Esophagus muscularis mucosa (tissue), 4 donors: ENCODE measurements around the gene COL4A6. TPM values are rescaled to one million over a fixed set of nuclear protein-coding genes. Genes with fewer than 3 reads are reported as not detected.

Experiments
- DNase-seq: peaks from one replicate; pipeline ENCODE4 v3.0.0-alpha.2; 2017; ENCODE audit errors: extremely low spot score
- H3K27ac ChIP-seq, 4 donors: fragments of 200-600 bp; sonication (generic); replicated peaks in 1 of 4; 1 replicate in 3 of 4; 2 replicates in 1 of 4; pipeline ENCODE4 v1.5.1; 2016 to 2019; ENCODE audit warnings: mild to moderate bottlenecking in 1 of 4
- H3K27me3 ChIP-seq, 4 donors: fragments of 200-600 bp; sonication (generic); one replicate each; pipeline versions ENCODE4 v1.5.1 to v1.6.0; 2016 to 2019
- H3K36me3 ChIP-seq, 4 donors: fragments of 200-600 bp; sonication (generic); one replicate each; pipeline ENCODE4 v1.5.1; 2016 to 2019
- H3K4me1 ChIP-seq, 4 donors: fragments of 200-600 bp; sonication (generic); one replicate each; pipeline ENCODE4 v1.5.1; 2016 to 2019
- H3K4me3 ChIP-seq, 4 donors: fragments of 200-600 bp; sonication (generic); 1 replicate in 2 of 4; 2 replicates in 2 of 4; pipeline ENCODE4 v1.5.1; 2016 to 2019; ENCODE audit warnings: mild to moderate bottlenecking in 4 of 4, moderate library complexity in 1 of 4
- H3K9me3 ChIP-seq, 4 donors: fragments of 200-600 bp; sonication (generic); 1 replicate in 3 of 4; 2 replicates in 1 of 4; pipeline ENCODE4 v1.5.1; 2016 to 2019
- CTCF ChIP-seq, 3 experiments: fragments of 200-600 bp in 2 of 3; fragments of 450-650 bp in 1 of 3; sonication (generic) in 2 of 3; IDR thresholded peaks; one replicate each; pipeline ENCODE4 v1.5.1; 2017 to 2019; ENCODE audit warnings: antibody characterized with exemption in 3 of 3, mild to moderate bottlenecking in 2 of 3, moderate library complexity in 1 of 3
- EP300 ChIP-seq: sonication (generic); formaldehyde crosslinking; IDR thresholded peaks from one replicate; pipeline ENCODE4 v1.6.1; 2017; ENCODE audit warnings: antibody characterized with exemption
- POLR2A ChIP-seq: fragments of 450-650 bp; IDR thresholded peaks from one replicate; pipeline ENCODE4 v1.6.1; 2017; ENCODE audit warnings: antibody characterized with exemption, moderate library complexity, mild to moderate bottlenecking, low read depth
- POLR2AphosphoS5 ChIP-seq, 2 donors: sonication (generic); formaldehyde crosslinking; IDR thresholded peaks; one replicate each; pipeline ENCODE4 v1.6.1; 2017; ENCODE audit warnings: antibody characterized with exemption in 2 of 2
- WGBS: methylation state at CpG from one replicate; pipeline ENCODE4 v1.1.5; 2018; 5-methylcytosine and 5-hydroxymethylcytosine counted together
- intact Hi-C: fragments of 100-400 bp; cut with DNase I; formaldehyde crosslinking; loops from one replicate; pipeline ENCODE4 v1.15.1; 2023
- total RNA-seq, 4 donors: library from RNA; depleted of rRNA; stranded (reverse); fragments of >200 nt; gene quantifications; one replicate each; pipeline versions ENCODE4 v1.1.0 to v1.2.1, GENCODE V29; 2016

Gene COL4A6
- total RNA-seq, 4 donors from 2014 or later = 126 to 192 (median 164) TPM

DNA sequence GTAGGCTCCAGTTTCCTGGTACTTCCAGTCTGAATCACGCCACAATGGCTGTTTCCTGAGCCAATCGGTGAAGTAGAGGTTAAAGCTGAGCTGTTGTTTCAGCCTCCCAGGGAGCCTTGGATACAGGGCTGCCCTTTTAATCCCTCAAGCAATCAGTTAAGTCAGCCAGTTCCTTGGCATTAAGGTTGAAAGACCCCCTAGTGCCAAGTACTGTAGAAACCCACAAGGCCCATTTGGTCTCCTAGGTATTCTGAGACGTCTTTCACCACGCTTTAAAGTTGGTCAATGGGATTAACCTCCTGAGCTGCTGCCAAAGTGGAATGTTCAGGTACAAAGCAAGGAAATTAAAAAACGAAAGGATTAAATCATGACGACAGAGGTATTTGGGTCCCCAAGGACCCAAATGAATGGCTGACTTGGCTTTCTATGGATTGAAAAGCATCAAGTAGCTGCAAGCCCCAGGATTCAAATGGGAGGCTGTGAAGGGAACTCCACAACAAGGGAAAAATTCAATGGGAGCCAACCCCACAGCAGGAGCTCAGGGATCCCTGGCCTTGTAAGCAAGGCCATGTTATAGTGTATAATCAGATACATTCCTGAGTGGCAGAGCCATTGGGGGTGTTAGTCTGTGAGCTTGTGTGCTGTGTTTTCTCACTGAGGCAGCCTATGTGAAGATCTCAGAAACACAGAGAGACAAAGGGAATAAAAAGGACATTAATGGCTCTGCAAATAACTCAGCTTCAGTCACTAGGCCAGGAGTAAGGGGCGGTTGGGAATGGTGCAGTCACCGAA is 260.7 kb downstream of the COL4A6 start:
- Histone ChIP-seq H3K27ac (no peak overlapping the region), H3K36me3 (peaks cover 0 to 28% (median 10%) of the 10 kb centered on the region in 4 donors), H3K4me1 (peaks cover 0 to 4% (median 0%) of the 10 kb centered on the region in 4 donors), H3K27me3 (no peaks in the 10 kb centered on the region), H3K9me3 (no peaks in the 10 kb centered on the region), H3K4me3 (no peak overlapping the region)
- DNase-seq = no peak
- intact Hi-C loops = no loop called here
- TF ChIP-seq CTCF (IDR thresholded peaks at IDR 0.05) = no peak
- 64% methylated on average over 8 of the region's 8 CpGs for WGBS

GRCh38 chrX:108173874-108174273 is 264.3 kb downstream of the COL4A6 start:
- Histone ChIP-seq H3K4me1 (peaks cover 0 to 4% (median 0%) of the 10 kb centered on the region in 4 donors), H3K27me3 (no peaks in the 10 kb centered on the region), H3K27ac (no peak overlapping the region), H3K36me3 (peaks cover 0 to 47% (median 13%) of the 10 kb centered on the region in 4 donors), H3K4me3 (no peak overlapping the region), H3K9me3 (no peaks in the 10 kb centered on the region)
- TF ChIP-seq POLR2AphosphoS5 (IDR thresholded peaks at IDR 0.05) (no peak), POLR2A (no peak), EP300 (no peak), CTCF (IDR thresholded peaks at IDR 0.05) (no peak)
- no peak for DNase-seq
- WGBS = 40% methylated on average over 3 of the region's 3 CpGs
- intact Hi-C loops = no loop called here

DNA sequence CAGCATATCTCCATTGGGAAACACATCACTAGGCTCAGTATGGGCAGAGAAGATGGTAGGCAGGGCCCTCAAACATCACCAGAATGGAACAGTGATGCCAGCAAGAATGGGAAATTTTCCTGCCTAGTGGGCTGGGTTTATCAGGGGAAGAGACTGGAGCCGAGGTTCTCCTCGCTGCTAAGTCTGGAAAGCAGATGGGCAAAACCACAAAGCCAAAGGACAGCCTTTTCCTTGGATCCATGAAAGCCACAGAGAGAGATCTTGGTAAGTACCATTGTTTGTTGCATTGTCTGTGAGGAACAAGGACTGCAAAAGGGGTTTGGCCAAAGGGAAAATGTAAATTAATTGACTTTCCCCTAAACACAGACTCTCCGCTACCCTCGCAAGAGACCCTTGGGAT is 266.6 kb downstream of the COL4A6 start:
- Histone ChIP-seq H3K27me3 (no peaks in the 10 kb centered on the region), H3K4me1 (no peaks in the 10 kb centered on the region), H3K36me3 (peaks cover 0 to 46% (median 12%) of the 10 kb centered on the region in 4 donors), H3K4me3 (no peak overlapping the region), H3K9me3 (no peaks in the 10 kb centered on the region), H3K27ac (no peak overlapping the region)
- WGBS = 91% methylated on average over 4 of the region's 4 CpGs
- intact Hi-C loops = no loop called here
- TF ChIP-seq CTCF (IDR thresholded peaks at IDR 0.05) (no peak), POLR2A (no peak), EP300 (no peak)
- no peak for DNase-seq

- Histone ChIP-seq H3K27me3 (no peaks in the 10 kb centered on the region), H3K4me3 (no peak overlapping the region), H3K36me3 (peaks cover 0 to 44% (median 8%) of the 10 kb centered on the region in 4 donors), H3K4me1 (no peaks in the 10 kb centered on the region), H3K27ac (no peak overlapping the region), H3K9me3 (no peaks in the 10 kb centered on the region)
- no peak for TF ChIP-seq POLR2AphosphoS5 (IDR thresholded peaks at IDR 0.05)
- no peak for TF ChIP-seq CTCF (IDR thresholded peaks at IDR 0.05)
- TF ChIP-seq EP300 = no peak
- no peak for TF ChIP-seq POLR2A
- intact Hi-C loops = no loop called here
- DNase-seq = no peak
- WGBS = 98% methylated on average over 3 of the region's 3 CpGs
These were observed 268.5 kb downstream of the COL4A6 start for GRCh38 chrX:108169768-108170167.
